ENCODE measurements around the gene EYA2.

DNA sequence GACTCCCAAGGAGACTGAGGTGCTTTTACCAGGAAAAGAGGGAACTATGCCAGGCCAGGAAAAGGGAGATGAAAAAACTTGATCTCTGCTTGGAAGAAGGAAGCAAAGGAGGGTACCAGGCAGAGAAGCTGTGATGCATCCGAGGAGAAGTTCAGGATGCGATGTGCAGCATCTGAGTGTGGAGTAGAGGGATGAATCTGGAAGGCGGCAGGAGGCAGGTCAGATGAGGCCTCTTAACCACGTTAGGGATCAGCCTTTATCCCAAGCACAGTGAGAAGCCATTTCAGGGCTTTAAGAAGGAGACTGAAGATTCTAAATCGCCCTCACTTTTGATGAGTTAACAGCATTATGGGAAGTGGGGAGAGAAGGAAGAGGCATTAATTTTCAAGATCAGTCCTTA is 44.9 kb upstream of the EYA2 start:
- TF ChIP-seq POLR2A (IDR thresholded peaks at IDR 0.05): no peak
- TF ChIP-seq, protein P1, sequence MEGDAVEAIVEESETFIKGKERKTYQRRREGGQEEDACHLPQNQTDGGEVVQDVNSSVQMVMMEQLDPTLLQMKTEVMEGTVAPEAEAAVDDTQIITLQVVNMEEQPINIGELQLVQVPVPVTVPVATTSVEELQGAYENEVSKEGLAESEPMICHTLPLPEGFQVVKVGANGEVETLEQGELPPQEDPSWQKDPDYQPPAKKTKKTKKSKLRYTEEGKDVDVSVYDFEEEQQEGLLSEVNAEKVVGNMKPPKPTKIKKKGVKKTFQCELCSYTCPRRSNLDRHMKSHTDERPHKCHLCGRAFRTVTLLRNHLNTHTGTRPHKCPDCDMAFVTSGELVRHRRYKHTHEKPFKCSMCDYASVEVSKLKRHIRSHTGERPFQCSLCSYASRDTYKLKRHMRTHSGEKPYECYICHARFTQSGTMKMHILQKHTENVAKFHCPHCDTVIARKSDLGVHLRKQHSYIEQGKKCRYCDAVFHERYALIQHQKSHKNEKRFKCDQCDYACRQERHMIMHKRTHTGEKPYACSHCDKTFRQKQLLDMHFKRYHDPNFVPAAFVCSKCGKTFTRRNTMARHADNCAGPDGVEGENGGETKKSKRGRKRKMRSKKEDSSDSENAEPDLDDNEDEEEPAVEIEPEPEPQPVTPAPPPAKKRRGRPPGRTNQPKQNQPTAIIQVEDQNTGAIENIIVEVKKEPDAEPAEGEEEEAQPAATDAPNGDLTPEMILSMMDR (IDR thresholded peaks at IDR 0.05): no peak
